SK-N-SH (cell line): ENCODE results near the gene SMARCD2.

ENCODE experiments used
- CTCF ChIP-seq: fragments of 200-600 bp; sonication (generic); IDR thresholded peaks from 2 replicates; pipeline ENCODE4 v1.6.1; 2017; ENCODE audit warnings: antibody characterized with exemption, mild to moderate bottlenecking, moderate library complexity
- EP300 ChIP-seq, 2 experiments: IDR thresholded peaks; 2 replicates each; pipeline versions ENCODE4 v1.4.0 to v1.6.1; 2012; ENCODE audit warnings: borderline replicate concordance in 1 of 2, low read depth in 1 of 2, low read length in 1 of 2
- EZH2phosphoT487 ChIP-seq: fragments of 200-600 bp; sonication (generic); IDR thresholded peaks from 2 replicates; pipeline ENCODE4 v1.6.1; 2017; ENCODE audit warnings: low read depth, mixed run types, mild to moderate bottlenecking, antibody characterized with exemption, moderate library complexity, borderline replicate concordance
- FOXJ3 ChIP-seq: sonication (generic); formaldehyde crosslinking; IDR thresholded peaks from 2 replicates; pipeline ENCODE4 v1.5.1; 2020; ENCODE audit warnings: mild to moderate bottlenecking, missing genetic modification reagents
- FOXM1 ChIP-seq: IDR thresholded peaks from 2 replicates; pipeline ENCODE4 v1.4.0; 2012; ENCODE audit warnings: low read depth, mild to moderate bottlenecking
- GABPA ChIP-seq: IDR thresholded peaks from 2 replicates; pipeline ENCODE4 v1.4.0; 2012; ENCODE audit warnings: low read depth, mild to moderate bottlenecking
- JUND ChIP-seq: IDR thresholded peaks from 2 replicates; pipeline ENCODE4 v1.4.0; 2012
- MEF2A ChIP-seq: IDR thresholded peaks from 2 replicates; pipeline ENCODE4 v1.4.0; 2012; ENCODE audit warnings: low read depth, borderline replicate concordance
- NRF1 ChIP-seq: IDR thresholded peaks from 2 replicates; pipeline ENCODE4 v1.6.1; 2012; ENCODE audit warnings: low read depth, mild to moderate bottlenecking, low read length
- POLR2AphosphoS5 ChIP-seq: IDR thresholded peaks from 2 replicates; pipeline ENCODE4 v1.6.1; 2012; ENCODE audit warnings: low read depth, low read length
- RAD21 ChIP-seq: IDR thresholded peaks from 2 replicates; pipeline ENCODE4 v1.6.1; 2012; ENCODE audit warnings: mild to moderate bottlenecking, low read length
- SMC3 ChIP-seq: IDR thresholded peaks from 2 replicates; pipeline ENCODE4 v1.6.1; 2012; ENCODE audit warnings: low read depth, low read length, improper control_type of control experiment

- TF ChIP-seq JUND = no peak
- TF ChIP-seq CTCF = no peak
- no peak for TF ChIP-seq POLR2AphosphoS5
- no peak for TF ChIP-seq FOXM1
- no peak for TF ChIP-seq FOXJ3
- no peak for TF ChIP-seq EZH2phosphoT487
- TF ChIP-seq GABPA = no peak
- no peak for TF ChIP-seq RAD21
- TF ChIP-seq NRF1 = no peak
- no peak for TF ChIP-seq EP300 (IDR thresholded peaks at IDR 0.05; ENCODE audit: borderline replicate concordance in 1 of 2, low read depth in 1 of 2, low read length in 1 of 2)
- TF ChIP-seq MEF2A = no peak
- TF ChIP-seq SMC3 = no peak
These were observed 10.5 kb downstream of the SMARCD2 start for GRCh38 chr17:63832014-63832413.
